ENCODE measurements around the gene CHST11.

Gene CHST11

DNA sequence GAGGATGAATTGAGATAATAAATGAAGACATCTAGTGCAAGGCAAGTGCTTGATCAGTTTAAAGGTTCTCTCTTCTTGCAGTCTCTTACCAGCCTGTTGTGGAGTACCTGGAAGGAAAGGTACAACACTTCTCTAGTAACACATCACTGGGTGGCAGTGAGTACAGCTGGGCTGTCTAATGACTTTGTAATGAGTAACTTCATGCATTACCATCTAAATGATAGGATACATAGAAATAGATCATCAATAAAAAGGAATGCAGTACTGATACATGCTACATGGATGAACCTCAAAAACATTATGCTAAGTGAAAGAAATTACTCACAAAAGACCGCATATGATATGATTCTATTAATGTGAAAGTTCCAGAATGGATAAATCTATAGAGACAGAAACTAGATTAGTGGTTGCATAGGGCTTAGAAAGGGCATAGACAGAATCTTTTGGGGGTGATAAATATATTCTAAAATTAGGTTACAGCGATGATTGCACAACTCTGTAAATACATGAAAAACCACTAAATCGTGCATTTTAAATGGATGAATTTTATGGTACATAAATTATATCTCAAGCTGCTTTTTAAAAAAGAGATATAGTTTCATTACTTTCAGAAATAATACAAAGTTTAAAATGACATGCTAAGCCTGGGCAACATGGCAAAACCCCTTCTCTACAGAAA lies 224.4 kb downstream of the CHST11 start:
- DNase-seq: no peak

GRCh38 chr12:104682790-104683279 lies 226.1 kb downstream of the CHST11 start:
- DNase-seq: peak in 1 of 2 donors; percentile 65

GRCh38 chr12:104683831-104684503 lies 227.2 kb downstream of the CHST11 start:
- no peak for DNase-seq

- DNase-seq: no peak
These were observed 228.1 kb downstream of the CHST11 start for GRCh38 chr12:104684884-104685283.

DNA sequence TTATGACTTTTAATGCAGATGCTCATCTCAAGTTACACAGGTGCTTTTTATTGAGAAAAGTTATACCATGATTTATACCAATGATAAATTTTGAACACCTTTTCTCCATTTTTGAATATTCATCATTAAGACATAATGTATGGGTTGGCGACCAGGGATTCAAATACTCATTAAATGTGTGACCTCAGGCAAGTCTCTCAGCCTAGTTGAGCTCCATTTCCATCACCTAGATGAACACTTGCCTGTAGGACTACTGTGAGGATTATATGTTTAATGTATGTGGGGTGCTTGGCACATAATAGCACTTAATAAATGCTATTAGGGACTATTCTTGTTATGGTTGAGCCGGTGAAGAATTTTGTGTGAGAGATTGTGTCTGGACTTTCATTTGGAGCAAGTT lies 228.6 kb downstream of the CHST11 start:
- DNase-seq: no peak

DNA sequence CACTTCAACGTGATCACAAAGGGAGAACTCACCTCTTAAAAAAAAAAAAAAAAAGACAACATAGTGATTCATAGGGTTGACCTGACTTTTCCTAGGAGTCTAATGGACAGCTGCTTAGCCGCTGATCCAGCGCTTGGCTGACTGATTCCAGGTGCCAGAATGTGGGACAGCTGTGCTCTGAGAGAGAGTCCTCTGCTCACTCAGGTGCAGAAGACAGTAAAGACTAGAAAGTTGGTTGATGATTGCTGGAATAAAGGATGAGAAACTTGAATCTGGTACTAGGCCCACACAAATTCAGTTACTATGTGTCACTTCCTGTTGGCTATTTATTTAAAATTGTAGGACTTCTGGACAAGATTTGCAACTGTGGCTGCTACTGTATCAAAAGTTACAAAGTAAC lies 229.4 kb downstream of the CHST11 start:
- DNase-seq: no peak

GRCh38 chr12:104687823-104688573 lies 231.2 kb downstream of the CHST11 start:
- DNase-seq: no peak

- DNase-seq: peak in 1 of 2 donors; percentile 34
These were observed 232.9 kb downstream of the CHST11 start for GRCh38 chr12:104689635-104690034.

DNA sequence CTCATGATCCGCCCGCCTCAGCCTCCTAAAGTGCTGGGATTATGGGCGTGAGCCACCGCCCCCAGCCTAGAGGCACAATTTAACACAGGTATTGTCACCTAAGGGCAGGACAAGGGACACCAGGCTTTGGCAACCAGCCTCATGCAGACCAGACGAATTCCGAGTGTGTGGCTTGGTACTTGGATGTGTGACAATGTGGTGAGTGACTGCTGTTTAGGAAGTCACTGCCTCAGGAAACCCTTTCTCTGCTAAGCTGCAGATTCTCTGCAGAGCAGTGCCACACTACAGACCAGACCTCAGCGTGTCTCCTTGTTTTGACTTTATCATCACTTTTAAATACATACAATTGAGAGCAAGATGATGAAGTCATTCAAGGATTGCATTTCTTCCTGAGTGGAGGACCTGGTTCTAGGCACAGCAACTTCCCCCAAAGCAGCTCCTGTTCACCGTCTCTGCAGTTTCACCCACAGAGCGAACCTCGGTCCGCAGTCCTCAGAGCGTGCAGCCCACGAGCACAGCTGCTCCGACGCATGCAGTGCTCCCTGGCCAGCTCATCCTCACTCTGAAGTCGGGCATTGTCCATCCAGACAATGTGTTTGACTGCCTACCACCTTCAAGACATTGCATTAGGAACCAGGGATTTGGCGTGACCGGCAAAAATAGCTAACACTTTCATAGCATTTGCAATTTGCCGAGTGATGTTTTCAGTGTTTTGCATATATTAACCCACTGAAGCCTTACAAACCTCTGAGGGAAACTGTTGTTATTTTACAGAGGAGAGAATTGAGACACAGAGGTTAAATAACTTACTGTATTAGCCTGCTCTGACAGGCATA lies 235.2 kb downstream of the CHST11 start:
- no peak for DNase-seq

- DNase-seq: no peak
These were observed 235.9 kb downstream of the CHST11 start for GRCh38 chr12:104692557-104693218.

GRCh38 chr12:104693493-104693892 lies 236.7 kb downstream of the CHST11 start:
- DNase-seq: no peak

DNA sequence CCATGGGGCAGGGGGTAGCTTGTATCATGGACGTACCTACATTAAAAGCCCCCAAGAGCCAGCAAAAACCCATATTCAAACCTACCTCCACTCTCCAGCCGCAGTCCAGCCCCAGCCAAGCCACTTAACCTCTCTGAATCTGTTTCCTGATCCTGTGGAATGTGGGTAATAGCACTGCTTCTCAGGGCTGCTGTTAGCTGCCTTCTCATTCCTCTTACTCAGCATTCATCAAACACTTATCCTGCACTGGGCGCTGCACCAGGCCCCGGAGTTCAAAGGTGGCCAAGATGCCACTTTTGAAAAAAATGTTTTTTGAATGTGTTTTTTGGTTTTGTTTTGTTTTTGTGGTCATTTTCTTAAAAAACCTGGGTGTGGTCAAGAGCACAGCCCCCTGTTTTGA lies 237.4 kb downstream of the CHST11 start:
- DNase-seq: no peak

GRCh38 chr12:104694711-104695110 lies 238.0 kb downstream of the CHST11 start:
- DNase-seq: no peak

DNA sequence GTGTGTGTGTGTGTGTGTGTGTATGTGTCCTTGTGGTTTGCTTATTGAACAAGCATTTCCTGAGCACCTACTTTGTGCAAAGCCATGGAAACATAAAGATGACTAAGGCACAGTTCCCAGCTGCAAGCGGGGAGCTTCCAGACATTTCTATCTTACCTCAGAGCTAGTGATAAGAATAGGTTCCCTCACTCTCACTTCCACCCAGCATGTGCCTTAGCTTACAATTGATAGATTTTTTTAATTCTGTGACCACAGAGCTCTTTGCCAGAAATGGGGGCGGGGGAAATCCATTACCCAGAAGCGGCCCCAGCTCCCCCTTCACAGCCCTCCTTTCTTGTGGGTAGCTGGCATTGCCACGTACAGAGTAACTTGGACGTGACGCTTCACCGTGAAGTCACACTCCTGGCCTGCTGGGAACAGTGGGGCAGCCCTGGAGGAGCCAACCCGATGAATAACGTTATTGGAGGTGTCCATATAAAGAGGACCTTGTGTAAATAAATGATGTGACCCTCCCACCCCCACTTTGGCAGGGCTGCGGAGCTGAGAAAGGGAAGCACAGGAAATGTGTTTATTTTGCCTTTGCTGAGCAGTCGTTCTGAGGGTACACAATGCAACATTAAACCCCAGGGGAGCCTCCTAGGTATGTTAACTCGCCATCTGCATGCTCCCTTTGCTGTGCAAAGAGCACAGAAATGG lies 238.9 kb downstream of the CHST11 start:
- peak; percentile 33 to 59 for DNase-seq

DNA sequence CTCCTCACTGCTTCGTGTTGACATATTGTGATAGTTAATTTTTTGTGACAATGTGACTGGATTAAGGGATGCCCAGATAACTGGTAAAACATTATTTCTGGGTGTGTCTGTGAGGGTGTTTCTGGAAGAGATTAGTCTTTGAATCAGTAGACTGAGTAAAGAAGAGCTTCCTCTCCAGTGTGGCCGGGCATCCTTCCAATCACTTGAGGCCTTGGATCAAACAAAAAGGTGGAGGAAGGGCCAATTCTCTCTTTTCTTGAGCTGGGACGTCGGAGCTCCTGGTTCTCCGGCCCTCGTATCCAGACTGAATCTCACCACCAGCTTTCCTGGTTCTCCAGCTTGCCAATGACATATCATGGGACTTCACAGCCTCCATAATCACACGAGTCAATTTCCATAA lies 240.4 kb downstream of the CHST11 start:
- DNase-seq: no peak

DNA sequence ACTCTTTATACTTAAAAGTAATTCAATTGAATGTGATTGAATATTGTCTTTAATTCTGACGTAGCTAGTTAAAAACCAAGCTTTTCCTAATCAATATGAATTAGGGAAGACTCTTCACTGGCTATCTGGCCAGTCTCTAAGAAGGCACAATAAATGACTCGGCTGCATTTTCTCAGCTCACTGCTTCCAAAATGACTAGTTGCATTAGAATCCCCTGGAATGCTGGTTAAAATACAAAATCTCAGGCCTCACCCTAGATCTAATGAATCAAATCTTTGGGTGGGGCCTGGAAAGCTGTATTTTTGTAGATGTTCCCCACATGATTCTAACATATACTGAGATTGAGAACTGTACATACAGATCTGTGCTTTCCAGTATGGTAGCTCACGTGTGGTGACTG lies 242.1 kb downstream of the CHST11 start:
- no peak for DNase-seq

- DNase-seq: no peak
These were observed 242.9 kb downstream of the CHST11 start for GRCh38 chr12:104699489-104700190.

DNA sequence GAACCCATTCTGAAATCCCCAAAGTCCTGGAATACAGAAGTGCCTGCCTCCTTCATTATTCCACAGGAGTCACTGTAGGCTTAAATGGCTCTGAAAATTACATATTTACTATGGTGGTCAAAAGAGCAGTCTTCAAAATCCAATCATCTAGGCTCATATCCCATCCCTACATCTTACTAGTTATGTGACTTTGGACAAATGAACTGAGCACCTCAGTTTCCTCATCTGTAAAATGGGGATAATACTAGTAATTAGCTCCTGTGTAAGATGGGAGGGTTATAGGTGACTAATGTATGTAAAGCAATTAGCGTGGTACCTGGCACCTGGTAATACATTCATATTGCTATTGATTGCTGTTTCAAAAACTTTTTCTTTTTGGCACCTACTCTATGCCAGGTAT lies 243.6 kb downstream of the CHST11 start:
- DNase-seq: no peak

DNA sequence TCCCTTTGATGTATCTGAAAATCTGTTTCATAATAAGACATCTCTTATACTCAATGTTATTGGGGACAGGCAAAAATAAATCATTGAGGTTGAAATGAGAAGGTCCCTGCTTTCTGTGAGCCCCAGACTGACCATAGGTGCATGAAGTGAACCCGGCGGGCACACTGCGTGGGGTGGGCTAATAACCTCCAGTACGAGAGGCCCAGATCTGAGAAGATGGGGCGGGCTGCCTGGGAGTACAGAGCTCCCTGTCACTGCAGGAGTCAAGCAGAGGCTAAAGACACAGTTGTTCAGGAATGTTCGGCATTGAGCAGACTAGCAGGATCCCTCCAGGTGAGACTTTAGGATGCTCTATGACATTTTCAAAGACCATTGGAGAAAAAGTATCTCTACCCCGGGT lies 244.6 kb downstream of the CHST11 start:
- no peak for DNase-seq

DNA sequence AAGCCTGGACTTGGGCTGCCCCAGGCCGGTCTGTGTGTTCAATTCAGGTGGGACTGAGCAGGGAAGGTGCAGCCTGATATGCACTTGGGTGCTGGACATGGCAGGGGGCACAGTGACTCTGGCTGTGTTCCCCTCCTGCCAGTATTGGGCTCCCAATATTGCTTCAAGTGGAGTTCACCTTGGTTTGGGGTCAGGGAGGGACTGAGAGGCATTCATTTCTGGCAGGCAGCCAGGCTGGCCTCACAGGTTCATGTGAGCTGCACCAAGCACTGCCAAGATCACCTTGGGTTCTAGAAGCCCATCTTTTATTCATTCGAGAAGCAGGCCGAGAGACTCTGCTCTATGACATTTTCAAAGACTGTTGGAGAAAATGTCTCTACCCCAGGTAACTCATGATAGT lies 245.0 kb downstream of the CHST11 start:
- DNase-seq: no peak

- no peak for DNase-seq
These were observed 245.9 kb downstream of the CHST11 start for GRCh38 chr12:104702565-104703139.
